ENCODE results near the gene WWOX. TPM values are rescaled to one million over a fixed set of nuclear protein-coding genes. Genes with fewer than 3 reads are reported as not detected.

WWOX gene
- total RNA-seq, 2 donors from 2014 or later = 23.0 to 31.7 TPM

DNA sequence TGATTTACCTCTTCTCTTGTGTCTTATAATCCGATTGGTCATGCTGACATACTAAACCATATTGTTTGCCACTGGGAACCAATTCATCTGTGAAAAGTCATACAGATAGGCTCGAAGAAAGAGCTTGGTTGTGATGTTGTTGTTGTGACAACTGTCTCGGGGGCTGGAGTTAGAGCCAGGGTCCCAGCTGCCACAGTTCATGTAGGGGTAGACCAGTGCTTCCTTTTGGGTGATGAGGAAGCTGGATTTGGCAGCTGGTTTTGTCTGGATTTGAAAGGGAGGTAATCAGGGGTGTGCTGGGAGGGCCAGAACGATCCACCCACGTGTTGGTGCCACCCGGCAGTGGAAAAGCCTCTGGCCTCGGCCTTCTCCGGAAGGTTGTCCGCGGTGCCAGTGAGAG, 438.1 kb downstream of the WWOX start:
- DNase-seq (ENCODE audit: low spot score) (no peak), ATAC-seq (no peak)
- no peaks in the 10 kb centered on the region for H3K36me3 Mint-ChIP-seq
- no peaks in the 10 kb centered on the region for H3K27me3 Mint-ChIP-seq
- no peak overlapping the region for H3K27ac Mint-ChIP-seq
- no peak overlapping the region for H3K4me3 Mint-ChIP-seq
- peaks cover 0 to 4% of the 10 kb centered on the region in 2 donors for H3K4me1 Mint-ChIP-seq (ENCODE audit: low read depth in 2 of 2)
- no peaks in the 10 kb centered on the region for H3K9me3 Mint-ChIP-seq

DNA sequence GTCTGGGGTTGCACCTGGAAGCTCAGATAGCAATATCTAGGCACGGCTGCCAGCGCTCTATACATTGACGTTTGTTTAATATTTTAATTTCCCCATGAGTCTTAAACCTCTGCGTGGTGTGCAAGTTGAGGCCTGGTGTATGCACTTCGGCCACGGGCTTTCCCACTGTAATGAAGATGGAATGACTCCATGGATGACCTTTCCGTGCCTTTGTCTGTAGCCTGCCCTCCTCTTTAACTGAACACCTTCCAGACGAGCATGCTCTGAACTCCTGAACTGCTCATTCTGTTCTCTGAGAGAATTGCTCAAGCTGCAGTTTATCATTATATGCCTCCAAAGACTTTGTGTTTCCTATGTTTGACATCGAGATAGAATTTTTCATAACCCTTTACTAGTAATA, 438.8 kb downstream of the WWOX start:
- ATAC-seq (no peak), DNase-seq (ENCODE audit: low spot score) (no peak)
- no peak overlapping the region for H3K4me3 Mint-ChIP-seq
- no peaks in the 10 kb centered on the region for H3K27me3 Mint-ChIP-seq
- no peaks in the 10 kb centered on the region for H3K36me3 Mint-ChIP-seq
- H3K27ac Mint-ChIP-seq = no peak overlapping the region
- H3K9me3 Mint-ChIP-seq = no peaks in the 10 kb centered on the region
- H3K4me1 Mint-ChIP-seq (ENCODE audit: low read depth in 2 of 2) = peaks cover 0 to 6% of the 10 kb centered on the region in 2 donors

DNA sequence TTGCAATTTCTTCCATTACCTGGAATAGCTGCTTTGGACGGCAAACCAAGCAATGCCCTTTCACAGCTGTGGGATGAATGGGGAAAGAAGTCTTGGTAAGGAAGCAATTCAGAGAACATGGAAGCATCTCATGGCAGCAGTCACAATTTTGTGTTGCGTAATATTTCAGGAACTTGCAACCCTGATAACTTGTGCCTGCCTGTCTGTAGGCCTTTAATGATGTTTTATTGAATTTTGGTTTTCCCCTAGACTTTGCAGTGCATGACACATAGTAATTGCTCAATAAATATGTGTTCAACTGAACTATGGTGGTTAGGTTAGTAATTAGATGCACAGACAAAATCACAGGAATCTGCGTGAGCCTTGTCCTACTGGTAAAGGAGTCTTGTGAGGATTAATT, 439.5 kb downstream of the WWOX start:
- Mint-ChIP-seq H3K4me1 (ENCODE audit: low read depth in 2 of 2) (peaks cover 0 to 6% of the 10 kb centered on the region in 2 donors), H3K27ac (no peak overlapping the region), H3K9me3 (no peaks in the 10 kb centered on the region), H3K4me3 (no peak overlapping the region), H3K36me3 (no peaks in the 10 kb centered on the region), H3K27me3 (no peaks in the 10 kb centered on the region)
- DNase-seq (ENCODE audit: low spot score) (no peak), ATAC-seq (no peak)

DNA sequence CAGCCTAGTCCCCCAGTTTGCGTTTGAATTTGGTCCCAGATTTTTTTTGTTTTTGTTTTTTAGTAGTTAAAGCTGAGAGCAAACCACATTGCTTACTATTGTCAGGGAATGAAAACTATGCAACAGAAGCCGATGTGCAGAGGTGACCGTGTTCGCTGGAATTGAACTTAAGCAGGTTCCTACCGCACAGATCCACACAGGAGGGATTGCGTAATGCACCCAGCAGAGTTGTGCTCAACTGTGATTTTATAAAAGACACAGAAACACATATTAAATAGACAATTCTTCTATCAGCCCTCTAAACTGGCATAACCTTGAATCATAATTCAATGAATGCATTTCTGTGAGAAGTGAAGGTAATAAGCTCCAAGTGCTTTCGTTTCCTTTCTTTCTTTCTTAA, 443.0 kb downstream of the WWOX start:
- H3K36me3 Mint-ChIP-seq = no peaks in the 10 kb centered on the region
- DNase-seq (ENCODE audit: low spot score) = no peak
- H3K4me1 Mint-ChIP-seq (ENCODE audit: low read depth in 2 of 2) = peaks cover 0 to 6% of the 10 kb centered on the region in 2 donors
- no peak overlapping the region for H3K27ac Mint-ChIP-seq
- no peak for ATAC-seq
- no peaks in the 10 kb centered on the region for H3K9me3 Mint-ChIP-seq
- H3K27me3 Mint-ChIP-seq = no peaks in the 10 kb centered on the region
- H3K4me3 Mint-ChIP-seq = no peak overlapping the region

DNA sequence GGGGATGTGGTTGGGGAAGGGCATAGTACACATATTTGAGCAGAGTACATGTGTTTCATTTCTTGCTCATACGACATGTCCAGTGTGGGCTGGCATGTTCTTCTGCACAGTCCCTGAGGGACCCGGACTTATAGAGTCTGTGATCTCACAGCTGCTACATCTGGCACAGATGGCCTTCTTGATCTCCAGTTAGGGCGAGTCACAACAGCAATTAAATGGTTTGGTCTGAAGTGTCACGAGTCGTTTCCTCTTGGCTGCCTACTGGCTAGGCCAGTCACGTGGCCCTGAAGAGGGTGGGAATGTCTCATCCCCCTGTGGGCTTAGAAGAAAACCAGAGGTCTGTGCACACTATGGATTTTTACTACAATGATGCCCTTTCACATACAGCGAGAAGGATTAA, 443.6 kb downstream of the WWOX start:
- H3K4me3 Mint-ChIP-seq = no peak overlapping the region
- peaks cover 0 to 6% of the 10 kb centered on the region in 2 donors for H3K4me1 Mint-ChIP-seq (ENCODE audit: low read depth in 2 of 2)
- DNase-seq (ENCODE audit: low spot score) = no peak
- no peaks in the 10 kb centered on the region for H3K9me3 Mint-ChIP-seq
- H3K27ac Mint-ChIP-seq = no peak overlapping the region
- ATAC-seq = peak; percentile 11 to 52
- no peaks in the 10 kb centered on the region for H3K36me3 Mint-ChIP-seq
- no peaks in the 10 kb centered on the region for H3K27me3 Mint-ChIP-seq

DNA sequence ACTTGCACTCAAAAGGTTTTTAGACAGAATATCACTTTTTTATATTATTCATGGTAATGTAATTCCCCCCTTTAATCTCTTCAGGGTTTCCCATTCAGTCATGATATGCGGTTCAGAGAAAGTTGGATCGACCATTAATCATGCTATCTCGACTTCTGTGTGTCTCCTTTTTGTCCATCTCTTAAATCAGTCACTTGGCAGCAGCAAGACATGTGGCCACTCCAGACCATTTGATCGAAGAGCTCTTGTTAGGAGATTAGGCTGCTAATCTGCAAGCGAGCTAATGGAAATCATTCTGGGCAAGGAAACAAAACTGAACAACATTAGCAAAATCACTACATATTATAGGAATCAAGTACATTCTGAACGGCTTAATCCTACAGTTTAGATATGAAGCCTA, 449.9 kb downstream of the WWOX start:
- H3K36me3 Mint-ChIP-seq = no peaks in the 10 kb centered on the region
- H3K4me3 Mint-ChIP-seq = no peak overlapping the region
- peaks cover 15 to 23% of the 10 kb centered on the region in 2 donors for H3K4me1 Mint-ChIP-seq (ENCODE audit: low read depth in 2 of 2)
- peaks cover 0 to 5% of the 10 kb centered on the region in 2 donors for H3K27me3 Mint-ChIP-seq
- DNase-seq (ENCODE audit: low spot score) (no peak), ATAC-seq (no peak)
- no peak overlapping the region for H3K27ac Mint-ChIP-seq
- H3K9me3 Mint-ChIP-seq = no peaks in the 10 kb centered on the region

DNA sequence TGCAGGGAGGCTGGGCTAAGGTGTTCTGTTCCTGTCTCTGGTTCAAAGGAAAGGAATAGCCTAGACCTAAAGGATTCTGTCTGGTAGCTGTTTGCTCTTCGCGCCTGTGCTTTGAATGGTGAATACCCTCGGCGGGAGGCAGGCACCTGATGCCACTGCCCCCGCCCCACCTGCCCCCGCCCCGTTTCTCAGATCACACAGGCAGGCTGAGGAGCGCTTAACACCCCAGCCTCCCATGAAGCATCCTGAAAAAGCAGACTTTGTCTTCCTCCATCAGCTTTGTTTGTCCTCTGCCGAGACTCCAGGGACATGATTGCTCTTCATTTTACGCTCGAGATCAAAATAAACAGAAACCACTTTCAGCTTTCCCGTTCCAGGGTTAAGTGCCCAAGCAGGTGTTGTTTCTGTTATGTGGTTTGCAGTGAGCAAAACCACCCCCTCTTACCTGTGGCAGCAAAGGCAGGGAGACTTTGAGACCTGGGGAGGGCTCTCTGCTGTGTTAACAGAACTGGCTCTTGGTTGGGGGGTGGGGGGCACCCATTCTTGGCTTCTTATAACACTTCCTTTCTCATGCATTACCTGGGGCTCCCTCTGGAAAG, 452.1 kb downstream of the WWOX start:
- no peaks in the 10 kb centered on the region for H3K36me3 Mint-ChIP-seq
- no peak overlapping the region for H3K4me3 Mint-ChIP-seq
- no peaks in the 10 kb centered on the region for H3K9me3 Mint-ChIP-seq
- ATAC-seq (no peak), DNase-seq (ENCODE audit: low spot score) (no peak)
- H3K27ac Mint-ChIP-seq = no peak overlapping the region
- peaks cover 0 to 5% of the 10 kb centered on the region in 2 donors for H3K27me3 Mint-ChIP-seq
- H3K4me1 Mint-ChIP-seq (ENCODE audit: low read depth in 2 of 2) = peaks cover 15 to 23% of the 10 kb centered on the region in 2 donors

DNA sequence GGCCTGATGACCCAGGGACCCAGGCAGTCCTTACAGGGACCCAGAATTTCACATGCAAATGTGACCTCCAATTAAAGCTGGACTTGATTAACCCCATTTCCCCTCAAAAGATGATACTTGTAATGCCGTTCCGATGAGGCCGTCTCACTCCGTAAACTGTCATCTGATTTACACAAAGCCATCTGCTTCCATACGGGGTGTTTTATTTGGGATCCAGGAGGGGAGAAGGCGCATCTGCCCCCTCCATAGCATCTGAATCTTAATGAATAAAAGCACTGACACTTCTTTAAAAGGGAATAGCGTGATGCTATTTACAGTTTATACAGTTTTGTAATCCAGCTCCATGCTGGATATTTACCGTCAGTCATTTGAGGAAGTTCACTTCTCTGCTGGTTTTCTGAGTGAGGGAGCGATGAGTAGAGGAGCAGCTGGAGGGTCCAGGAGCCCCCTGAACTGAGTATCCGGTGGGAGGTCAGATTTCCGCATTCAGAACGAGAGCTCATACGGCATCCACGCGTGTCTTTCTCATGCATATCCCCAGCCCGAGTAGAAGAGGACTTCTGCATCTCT, 452.7 kb downstream of the WWOX start:
- Mint-ChIP-seq H3K4me3 (no peak overlapping the region), H3K27me3 (peaks cover 0 to 5% of the 10 kb centered on the region in 2 donors), H3K36me3 (no peaks in the 10 kb centered on the region), H3K4me1 (ENCODE audit: low read depth in 2 of 2) (peaks cover 15 to 23% of the 10 kb centered on the region in 2 donors), H3K27ac (no peak overlapping the region), H3K9me3 (no peaks in the 10 kb centered on the region)
- DNase-seq (ENCODE audit: low spot score) (no peak), ATAC-seq (no peak)

DNA sequence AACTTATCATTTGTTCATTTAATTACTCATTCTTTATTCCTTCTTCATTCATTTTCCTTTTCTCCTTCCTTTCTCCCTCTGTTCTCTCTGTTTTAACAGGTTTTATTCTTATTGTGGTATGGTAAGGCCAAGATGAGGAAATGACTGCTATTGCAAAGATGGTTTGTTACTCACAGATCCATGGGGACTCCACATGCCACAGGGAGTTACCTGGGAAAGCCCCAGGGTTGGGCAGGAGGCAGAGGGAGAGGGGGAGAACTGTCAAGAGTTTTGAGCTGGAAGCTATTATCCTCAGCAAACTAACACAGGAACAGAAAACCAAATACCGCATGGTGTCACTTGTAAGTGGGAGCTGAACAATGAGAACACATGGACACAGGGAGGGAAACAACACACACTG, 453.3 kb downstream of the WWOX start:
- ATAC-seq (no peak), DNase-seq (ENCODE audit: low spot score) (no peak)
- no peaks in the 10 kb centered on the region for H3K36me3 Mint-ChIP-seq
- H3K9me3 Mint-ChIP-seq = no peaks in the 10 kb centered on the region
- peaks cover 15 to 23% of the 10 kb centered on the region in 2 donors for H3K4me1 Mint-ChIP-seq (ENCODE audit: low read depth in 2 of 2)
- H3K27ac Mint-ChIP-seq = no peak overlapping the region
- H3K27me3 Mint-ChIP-seq = peaks cover 0 to 5% of the 10 kb centered on the region in 2 donors
- H3K4me3 Mint-ChIP-seq = no peak overlapping the region

DNA sequence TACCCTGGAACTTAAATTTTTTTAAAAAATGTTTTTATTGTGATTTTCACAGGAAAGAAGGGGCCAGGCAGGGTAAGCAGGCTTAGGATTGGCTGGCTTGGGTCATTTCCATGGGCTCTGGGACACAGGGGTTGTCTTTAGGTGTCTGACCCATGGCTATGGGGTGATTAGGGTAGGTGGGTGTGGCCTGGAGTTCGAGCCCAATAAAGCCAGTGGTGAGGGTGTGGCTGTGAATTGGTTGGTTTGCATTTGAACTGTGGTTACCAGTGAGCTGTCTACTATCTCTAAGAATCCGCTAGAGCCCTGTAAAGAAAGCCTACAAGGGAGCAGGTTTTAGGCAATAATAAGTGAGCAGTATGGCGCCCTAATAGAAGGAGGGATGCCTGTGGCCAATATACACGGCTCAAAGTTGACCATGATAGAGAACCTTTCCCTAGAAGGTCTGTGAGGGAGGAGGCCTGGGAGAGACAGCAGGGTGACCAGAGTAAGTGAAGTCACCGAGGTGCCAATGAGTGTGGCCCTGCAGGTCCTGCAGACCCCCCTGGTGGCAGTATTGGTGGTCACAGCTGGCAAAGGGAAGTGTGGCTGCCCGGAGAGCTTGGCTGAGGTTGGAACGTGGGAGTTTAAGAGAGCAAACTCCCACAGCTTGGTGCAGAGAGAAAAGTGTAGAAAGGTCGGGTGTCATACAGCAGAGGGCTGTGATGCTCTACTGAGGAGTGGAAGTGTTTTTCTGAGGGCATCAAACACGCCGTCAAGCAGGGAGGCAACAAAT, 454.0 kb downstream of the WWOX start:
- Mint-ChIP-seq H3K9me3 (no peaks in the 10 kb centered on the region), H3K27me3 (peaks cover 0 to 5% of the 10 kb centered on the region in 2 donors), H3K4me1 (ENCODE audit: low read depth in 2 of 2) (peaks cover 15 to 23% of the 10 kb centered on the region in 2 donors), H3K27ac (no peak overlapping the region), H3K36me3 (no peaks in the 10 kb centered on the region), H3K4me3 (no peak overlapping the region)
- DNase-seq (ENCODE audit: low spot score) (no peak), ATAC-seq (peak in 1 of 2 donors; percentile 24)

DNA sequence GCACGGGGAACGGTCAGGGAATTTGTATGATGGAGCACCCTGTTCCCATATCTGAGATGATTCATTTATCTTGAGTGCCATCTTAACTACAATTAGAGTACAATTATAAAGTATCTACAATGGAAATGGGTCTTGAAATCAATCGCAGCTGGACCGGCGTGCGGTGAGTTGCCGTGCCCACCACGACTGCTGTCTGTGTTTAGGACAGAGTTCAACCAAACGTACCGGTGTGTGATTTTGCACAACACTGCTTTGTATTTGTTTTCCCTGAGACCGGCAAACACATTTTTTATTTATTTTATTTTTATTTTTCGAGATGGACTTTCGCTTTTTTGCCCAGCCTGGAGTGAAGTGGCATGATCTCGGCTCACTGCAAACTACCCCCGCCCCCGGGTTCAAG, 457.0 kb downstream of the WWOX start:
- Mint-ChIP-seq H3K4me1 (ENCODE audit: low read depth in 2 of 2) (peaks cover 15 to 23% of the 10 kb centered on the region in 2 donors), H3K4me3 (no peak overlapping the region), H3K27me3 (peaks cover 0 to 5% of the 10 kb centered on the region in 2 donors), H3K9me3 (no peaks in the 10 kb centered on the region), H3K27ac (no peak overlapping the region), H3K36me3 (no peaks in the 10 kb centered on the region)
- no peak for ATAC-seq
- DNase-seq (ENCODE audit: low spot score) = no peak

DNA sequence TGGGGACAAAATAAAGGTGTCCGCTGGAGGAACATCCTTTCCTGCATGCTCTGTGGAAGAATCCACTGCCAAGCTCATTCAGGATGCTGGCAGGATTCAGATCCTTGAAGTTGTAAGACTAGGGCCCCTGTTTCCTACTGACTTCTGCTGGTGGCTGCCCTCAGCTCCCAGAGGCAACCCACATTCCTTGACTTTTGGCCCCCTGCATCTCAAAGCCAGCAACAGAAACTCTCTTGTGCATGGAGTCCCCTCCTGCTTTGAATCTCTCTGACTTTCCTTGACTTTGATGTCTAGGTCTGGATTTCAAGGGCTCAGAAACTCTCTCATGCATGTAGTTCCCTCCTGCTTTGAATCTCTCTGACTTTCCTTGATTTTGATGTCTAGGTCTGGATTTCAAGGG, 461.5 kb downstream of the WWOX start:
- no peaks in the 10 kb centered on the region for H3K4me1 Mint-ChIP-seq (ENCODE audit: low read depth in 2 of 2)
- no peaks in the 10 kb centered on the region for H3K9me3 Mint-ChIP-seq
- ATAC-seq (no peak), DNase-seq (ENCODE audit: low spot score) (no peak)
- no peak overlapping the region for H3K4me3 Mint-ChIP-seq
- no peak overlapping the region for H3K27ac Mint-ChIP-seq
- no peaks in the 10 kb centered on the region for H3K27me3 Mint-ChIP-seq
- no peaks in the 10 kb centered on the region for H3K36me3 Mint-ChIP-seq

DNA sequence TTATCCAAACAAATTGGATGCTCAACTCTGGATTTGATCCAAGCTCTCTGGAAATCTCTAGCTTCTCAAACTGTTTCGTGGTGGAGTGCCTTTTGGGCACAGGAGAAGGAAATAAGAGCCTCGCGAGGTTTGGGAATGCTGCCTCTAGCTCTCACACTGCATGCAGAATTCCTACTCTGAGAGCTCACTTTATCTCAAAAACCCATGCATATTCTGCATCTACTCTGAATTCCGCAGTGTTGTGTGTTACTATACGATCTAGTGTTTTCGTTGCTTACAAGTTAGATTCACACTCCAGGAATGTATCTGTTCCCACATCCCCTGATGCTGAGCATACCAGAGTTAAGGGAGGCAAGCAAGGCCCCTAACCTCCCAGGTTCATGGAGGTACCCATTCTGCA, 462.7 kb downstream of the WWOX start:
- peaks cover 0 to 8% of the 10 kb centered on the region in 2 donors for H3K4me1 Mint-ChIP-seq (ENCODE audit: low read depth in 2 of 2)
- no peaks in the 10 kb centered on the region for H3K9me3 Mint-ChIP-seq
- ATAC-seq (no peak), DNase-seq (ENCODE audit: low spot score) (no peak)
- no peak overlapping the region for H3K27ac Mint-ChIP-seq
- no peaks in the 10 kb centered on the region for H3K27me3 Mint-ChIP-seq
- H3K36me3 Mint-ChIP-seq = no peaks in the 10 kb centered on the region
- no peak overlapping the region for H3K4me3 Mint-ChIP-seq

DNA sequence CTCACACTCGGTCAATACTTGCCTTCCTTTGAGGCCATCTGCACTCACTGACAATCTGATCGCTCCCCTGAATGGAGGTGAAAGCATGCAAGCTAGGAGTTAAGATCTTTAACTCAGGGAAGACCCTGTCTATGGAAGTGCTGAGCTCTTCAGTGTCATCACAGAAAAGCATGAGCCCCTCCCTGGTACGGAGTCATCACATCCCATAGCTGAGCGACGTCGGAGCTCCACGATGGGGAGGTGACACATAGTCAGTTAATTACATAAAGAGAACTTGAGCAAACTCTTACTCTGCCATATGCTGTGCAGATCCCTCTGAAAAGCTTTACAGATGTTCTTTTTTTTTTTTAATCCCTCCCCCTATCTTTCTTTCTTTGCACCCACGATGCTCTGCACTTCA, 463.2 kb downstream of the WWOX start:
- no peaks in the 10 kb centered on the region for H3K9me3 Mint-ChIP-seq
- ATAC-seq (no peak), DNase-seq (ENCODE audit: low spot score) (no peak)
- H3K4me3 Mint-ChIP-seq = no peak overlapping the region
- peaks cover 0 to 8% of the 10 kb centered on the region in 2 donors for H3K4me1 Mint-ChIP-seq (ENCODE audit: low read depth in 2 of 2)
- H3K27me3 Mint-ChIP-seq = no peaks in the 10 kb centered on the region
- H3K27ac Mint-ChIP-seq = no peak overlapping the region
- no peaks in the 10 kb centered on the region for H3K36me3 Mint-ChIP-seq
